ENCODE measurements around the gene TGFB2. TPM values are rescaled to one million over a fixed set of nuclear protein-coding genes. Genes with fewer than 3 reads are reported as not detected.

TGFB2 gene
- total RNA-seq, 1 experiment from 2014 or later = not detected

- Histone ChIP-seq H3K4me2 (ENCODE audit: insufficient read depth, insufficient read length, low read length) (no peak overlapping the region), H3K27ac (ENCODE audit: insufficient read length, low read depth, low read length) (no peak overlapping the region), H4K5ac (ENCODE audit: insufficient read length, low read depth, low read length) (no peak overlapping the region), H3K4ac (ENCODE audit: low read depth, low read length) (no peak overlapping the region), H3K9ac (ENCODE audit: extremely low read depth, insufficient read length, low read length) (no peak overlapping the region), H2BK120ac (ENCODE audit: low read depth, low read length, poor library complexity, severe bottlenecking) (no peak overlapping the region), H4K20me1 (ENCODE audit: control insufficient read depth, insufficient read depth, insufficient read length) (no peaks in the 10 kb centered on the region), H3K56ac (ENCODE audit: insufficient read length, low read depth, low read length) (no peak overlapping the region), H3K14ac (ENCODE audit: insufficient read depth, low read length) (no peak overlapping the region), H2BK5ac (ENCODE audit: insufficient read length, low read length) (no peak overlapping the region), H4K8ac (replicated peaks; ENCODE audit: insufficient read length, low read depth, low read length) (no peak overlapping the region), H4K91ac (ENCODE audit: insufficient read length, low read depth, low read length) (no peak overlapping the region), H3K23me2 (ENCODE audit: insufficient read length, low read depth, low read length, poor library complexity, severe bottlenecking) (no peaks in the 10 kb centered on the region), H2AFZ (ENCODE audit: low read length) (no peak overlapping the region), H3K9me3 (ENCODE audit: control insufficient read depth, low read depth, low read length) (no peaks in the 10 kb centered on the region), H3K4me1 (ENCODE audit: insufficient read depth, low read length) (no peaks in the 10 kb centered on the region), H3K27me3 (ENCODE audit: insufficient read depth, low read length) (no peaks in the 10 kb centered on the region), H2BK15ac (ENCODE audit: low read depth, low read length) (no peak overlapping the region), H2BK12ac (ENCODE audit: insufficient read length, low read depth, low read length) (no peak overlapping the region), H3K18ac (ENCODE audit: insufficient read length, low read depth, low read length) (no peak overlapping the region), H3K23ac (ENCODE audit: insufficient read length, low read depth, low read length) (no peak overlapping the region), H3K79me1 (ENCODE audit: insufficient read depth, low read depth, low read length, poor library complexity, severe bottlenecking) (no peaks in the 10 kb centered on the region), H2BK20ac (ENCODE audit: low read depth, low read length, poor library complexity, severe bottlenecking) (no peak overlapping the region), H3K79me2 (ENCODE audit: insufficient read depth, low read length) (no peaks in the 10 kb centered on the region), H2AK5ac (ENCODE audit: insufficient read length, low read length) (no peak overlapping the region), H3T11ph (ENCODE audit: low read length) (no peak overlapping the region)
- H3K36me3 Mint-ChIP-seq (ENCODE audit: insufficient read depth in 1 of 3, low read depth in 3 of 3) = no peaks in the 10 kb centered on the region
- no peak overlapping the region for H3K27ac Mint-ChIP-seq
- DNase-seq = no peak
- no peak overlapping the region for H3K4me3 Mint-ChIP-seq
- no CpG with 5 or more reads among the region's 4 CpGs for WGBS (ENCODE audit: extremely low coverage, insufficient read length, low lambda C conversion rate)
- TF ChIP-seq CTCF (conservative IDR thresholded peaks at IDR 0.05) = no peak
- H3K4me1 Mint-ChIP-seq = peaks cover 0 to 4% of the 10 kb centered on the region in 2 experiments; a peak in 2 of 4 replicates
- no peaks in the 10 kb centered on the region for H3K9me3 Mint-ChIP-seq
- no peaks in the 10 kb centered on the region for H3K27me3 Mint-ChIP-seq (ENCODE audit: low read depth)
Measured at GRCh38 chr1:218382261-218382660, 37.1 kb downstream of the TGFB2 start.
